Stimulated activated naive CD4-positive, alpha-beta T cell treated with Interleukin-2 at 50 U/mL for 16 hours (primary cell): ENCODE measurements around the gene YIPF6.
"Not testable (repeated sequence)": the region's sequence is repeated elsewhere in the genome, so short reads cannot be mapped to it uniquely, and the experiment has no call there.

ENCODE experiments used
- DNase-seq: peaks from one replicate; lab custom pipeline; 2025; lab: John Stamatoyannopoulos, UW

Gene YIPF6

DNA sequence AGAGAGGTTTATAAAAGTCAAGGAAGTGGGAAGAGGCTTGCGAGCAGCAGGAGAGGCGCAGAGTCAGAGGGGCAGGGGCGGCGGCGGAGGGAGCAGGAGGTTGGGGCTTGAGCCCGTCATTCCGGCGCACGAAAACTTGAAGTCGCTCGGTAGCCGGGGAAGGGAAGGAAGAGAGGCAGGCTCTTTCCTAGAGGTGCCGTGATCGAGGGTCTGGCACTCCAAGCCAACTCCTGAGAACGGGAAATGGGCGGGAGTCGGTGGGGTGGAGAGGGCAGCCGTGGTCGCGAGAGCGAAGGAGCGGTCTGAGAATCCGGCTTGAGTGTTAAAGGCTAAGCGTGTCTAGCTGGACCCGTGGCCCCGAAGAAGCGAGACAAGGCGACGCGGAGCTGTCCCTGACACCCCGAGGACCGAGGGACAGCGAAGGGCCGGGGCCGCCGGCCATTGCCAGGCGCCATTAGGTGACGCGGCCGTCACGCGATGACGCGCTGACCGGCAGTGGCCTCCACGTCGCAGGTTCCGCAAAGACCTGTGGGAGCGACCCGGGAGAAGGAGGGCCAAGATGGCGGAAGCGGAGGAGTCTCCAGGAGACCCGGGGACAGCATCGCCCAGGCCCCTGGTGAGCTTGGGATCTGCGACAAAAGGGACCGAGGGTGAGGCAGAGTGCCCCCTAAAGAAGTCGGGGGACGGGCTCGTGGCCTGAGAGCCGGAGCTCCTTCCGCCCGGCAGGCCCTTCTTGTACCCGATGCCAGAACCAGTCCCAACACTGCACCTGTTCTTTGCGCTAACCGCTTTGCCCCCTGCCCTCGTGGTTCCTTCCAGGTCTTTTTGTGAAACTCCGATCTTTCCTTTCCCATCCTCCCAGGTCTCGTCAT, at the start of gene YIPF6:
Gene YIPF6, plus strand, starts transcription at position 544 of the 872 bp plus-strand sequence. Its CDS starts 16 bp downstream, at position 560.
- DNase-seq: peak; percentile 49

- DNase-seq: no peak
These were observed 47.1 kb upstream of the YIPF6 start for GRCh38 chrX:68451720-68452119.

DNA sequence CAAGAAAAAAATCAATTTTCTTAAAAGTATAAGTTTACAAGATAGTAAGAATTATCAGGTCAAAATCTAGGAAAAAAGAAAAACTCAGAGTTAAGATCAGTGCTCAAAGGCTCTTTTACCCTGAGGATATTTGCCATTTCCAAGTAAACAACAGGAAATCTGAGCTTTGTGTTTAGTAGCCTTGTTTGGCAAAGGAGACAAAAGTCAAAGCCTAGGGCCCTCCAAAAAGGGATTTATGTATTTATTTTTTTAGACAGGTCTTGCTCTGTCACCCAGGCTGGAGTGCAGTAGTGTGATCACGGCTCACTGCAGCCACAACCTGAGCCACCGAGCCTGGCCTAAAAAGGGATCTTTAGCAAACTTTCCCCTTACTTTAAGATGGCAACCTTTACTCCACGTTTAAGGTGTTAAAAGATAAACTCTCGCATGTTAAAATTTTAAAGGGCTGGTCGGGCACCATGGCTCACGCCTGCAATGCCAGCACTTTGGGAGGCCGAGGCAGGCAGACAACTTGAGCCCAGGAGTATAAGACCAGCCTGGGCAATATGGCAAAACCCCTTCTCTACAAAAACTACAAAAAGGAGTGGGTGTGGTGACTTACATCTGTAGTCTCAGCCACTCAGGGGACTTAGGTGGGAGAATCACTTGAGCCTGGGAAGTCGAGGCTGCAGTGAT, 44.2 kb upstream of the YIPF6 start:
- no peak for DNase-seq

DNA sequence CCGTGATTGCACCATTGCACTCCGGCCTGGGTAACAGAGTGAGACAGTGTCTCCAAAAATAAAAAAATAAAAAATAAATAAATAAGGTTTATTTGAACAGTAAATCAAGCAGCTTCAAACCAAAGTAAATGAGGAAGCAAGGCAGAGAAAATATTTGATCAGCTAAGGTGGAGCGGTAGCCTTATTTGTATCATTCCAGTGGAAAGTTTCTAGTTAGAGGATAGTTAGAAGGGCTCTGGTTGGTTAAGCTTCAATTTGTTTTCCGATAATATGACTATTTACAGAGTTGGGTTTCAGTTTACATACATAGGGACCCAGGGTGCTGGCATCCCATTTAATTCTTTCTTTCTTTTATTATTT, 43.7 kb upstream of the YIPF6 start:
- no peak for DNase-seq

DNA sequence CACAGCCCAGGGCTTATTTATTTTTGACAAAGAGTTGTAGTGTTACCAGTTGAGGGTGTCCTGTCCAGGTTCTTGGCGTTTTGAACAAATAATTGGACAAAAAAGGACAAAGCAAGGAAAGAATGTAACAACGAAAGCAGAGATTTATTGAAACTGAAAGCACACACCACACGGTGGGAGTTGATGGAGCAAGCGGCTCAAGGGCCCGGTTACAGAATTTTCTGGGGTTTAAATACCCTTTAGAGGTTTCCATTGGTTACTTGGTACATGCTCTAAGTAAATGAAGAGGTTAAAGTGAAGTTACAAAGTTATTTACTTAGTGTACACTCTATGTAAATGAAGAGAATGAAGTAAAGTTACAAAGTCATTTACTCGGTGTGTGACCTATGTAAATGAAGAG, 37.8 kb upstream of the YIPF6 start:
- no peak for DNase-seq

DNA sequence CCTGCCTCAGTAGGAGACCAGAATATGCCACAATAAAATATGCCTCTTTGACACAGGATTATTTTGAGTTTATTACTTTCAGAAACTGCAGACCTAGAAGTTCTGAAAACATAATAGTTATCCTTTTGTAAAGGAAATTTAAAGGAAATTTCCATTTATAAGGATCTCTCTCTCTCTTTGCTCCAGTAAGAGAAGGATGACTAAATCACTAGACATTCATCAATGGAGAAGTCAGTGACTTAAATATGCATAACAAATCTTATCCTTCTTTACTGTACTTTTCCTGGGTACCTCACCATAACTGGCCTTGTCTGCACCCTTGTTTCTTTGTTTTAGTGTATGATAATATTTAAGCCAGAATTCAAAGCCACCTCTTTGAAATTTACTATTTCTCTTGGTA, 37.3 kb upstream of the YIPF6 start:
- no peak for DNase-seq

- DNase-seq: no peak
These were observed 36.7 kb upstream of the YIPF6 start for GRCh38 chrX:68462197-68462596.

DNA sequence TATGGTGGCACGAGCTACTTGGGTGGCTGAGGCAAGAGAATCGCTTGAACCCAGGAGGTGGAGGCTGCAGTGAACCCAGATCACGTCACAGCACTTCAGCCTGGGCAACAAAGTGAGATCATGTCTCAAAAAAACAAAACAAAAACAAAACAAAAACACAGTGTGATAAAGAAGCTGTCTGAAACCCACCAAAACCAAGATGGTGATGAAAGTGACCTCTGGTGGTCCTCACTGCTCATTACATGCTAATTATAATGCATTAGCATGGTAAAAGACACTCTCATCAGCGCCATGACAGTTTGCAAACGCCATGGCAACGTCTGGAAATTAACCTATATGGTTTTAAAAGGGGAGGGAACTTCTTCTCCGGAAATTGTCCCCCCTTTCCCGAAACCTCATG, 36.2 kb upstream of the YIPF6 start:
- DNase-seq: no peak

DNA sequence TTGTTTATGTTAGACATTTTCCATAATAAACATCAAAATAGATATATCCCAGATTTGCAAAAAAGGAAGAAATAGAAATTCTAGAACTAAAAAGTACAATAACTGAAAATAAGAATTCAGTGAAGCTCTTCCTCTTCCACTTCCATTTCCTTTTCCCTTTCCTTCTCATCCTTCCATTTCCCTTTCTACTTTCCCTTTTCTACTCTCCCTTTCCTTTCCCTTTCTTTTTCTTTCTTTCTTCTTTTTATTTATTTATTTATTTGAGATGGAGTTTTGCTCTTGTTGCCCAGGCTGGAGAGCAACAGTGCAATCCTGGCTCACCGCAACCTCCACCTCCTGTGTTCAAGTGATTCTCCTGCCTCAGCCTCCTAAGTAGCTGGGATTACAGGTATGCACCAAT, 35.0 kb upstream of the YIPF6 start:
- no peak for DNase-seq

- no peak for DNase-seq
These were observed 34.1 kb upstream of the YIPF6 start for GRCh38 chrX:68464796-68465195.

- no peak for DNase-seq
These were observed 17.9 kb upstream of the YIPF6 start for GRCh38 chrX:68480969-68481368.

GRCh38 chrX:68486198-68486597, 12.7 kb upstream of the YIPF6 start:
- DNase-seq: not testable (repeated sequence)

GRCh38 chrX:68487254-68487653, 11.6 kb upstream of the YIPF6 start:
- no peak for DNase-seq

DNA sequence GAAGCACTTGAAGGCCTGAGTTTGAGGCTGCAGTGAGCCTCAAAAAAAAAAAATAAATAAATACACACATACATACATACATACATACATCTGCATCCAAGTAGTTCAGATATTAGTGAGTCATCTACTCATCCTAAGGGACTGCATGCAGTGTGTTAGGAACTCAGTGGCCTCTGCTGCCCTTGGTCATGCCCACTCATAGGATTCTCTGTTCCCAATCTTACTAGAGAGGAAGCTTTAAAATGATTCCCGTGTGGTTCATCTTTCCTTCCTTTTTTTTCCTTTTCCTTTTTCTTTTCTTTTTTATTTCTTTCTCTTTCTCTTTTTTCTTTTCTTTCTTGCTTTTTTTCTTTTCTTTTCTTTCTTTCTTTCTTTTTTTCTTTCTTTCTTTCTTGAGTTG, 10.9 kb upstream of the YIPF6 start:
- no peak for DNase-seq

DNA sequence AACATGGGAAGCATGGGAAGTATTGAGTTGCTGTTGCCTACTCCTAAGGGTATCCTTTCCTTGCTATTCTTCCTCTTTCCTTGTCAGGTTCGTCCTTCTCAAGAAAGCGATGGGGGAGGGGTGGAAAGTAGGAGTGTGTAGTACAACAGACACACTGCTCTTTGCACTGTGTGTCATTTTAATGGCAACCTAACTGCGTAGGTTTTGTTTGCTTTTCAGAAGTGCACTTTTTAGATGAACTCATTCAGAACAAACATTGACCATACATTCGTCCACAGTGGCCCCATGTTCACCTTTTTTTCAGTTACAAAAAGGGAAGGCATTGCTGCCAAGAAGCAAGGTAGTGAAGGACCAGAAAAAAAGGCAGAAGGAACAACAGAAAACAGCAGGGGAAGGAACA, 10.2 kb upstream of the YIPF6 start:
- no peak for DNase-seq

- DNase-seq: no peak
These were observed 8.2 kb upstream of the YIPF6 start for GRCh38 chrX:68490644-68491043.

DNA sequence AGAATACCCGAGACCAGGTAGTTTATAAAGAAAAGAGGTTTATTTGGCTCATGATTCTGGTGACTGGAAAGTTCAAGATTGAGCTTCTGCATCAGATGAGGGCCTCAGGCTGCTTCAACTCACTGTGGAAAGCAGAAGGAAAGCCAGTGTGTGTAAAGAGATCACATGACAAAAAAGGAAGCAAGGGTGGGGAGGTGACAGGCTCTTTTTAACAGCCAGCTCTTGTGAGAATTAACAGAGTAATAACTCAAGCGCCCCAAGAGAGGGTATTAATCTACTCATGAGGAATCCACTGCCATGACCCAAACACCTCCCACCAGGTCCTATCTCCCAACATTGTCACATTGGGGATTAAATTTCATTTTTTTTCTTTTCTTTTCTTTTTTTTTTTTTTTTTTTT, 6.3 kb upstream of the YIPF6 start:
- DNase-seq: no peak

DNA sequence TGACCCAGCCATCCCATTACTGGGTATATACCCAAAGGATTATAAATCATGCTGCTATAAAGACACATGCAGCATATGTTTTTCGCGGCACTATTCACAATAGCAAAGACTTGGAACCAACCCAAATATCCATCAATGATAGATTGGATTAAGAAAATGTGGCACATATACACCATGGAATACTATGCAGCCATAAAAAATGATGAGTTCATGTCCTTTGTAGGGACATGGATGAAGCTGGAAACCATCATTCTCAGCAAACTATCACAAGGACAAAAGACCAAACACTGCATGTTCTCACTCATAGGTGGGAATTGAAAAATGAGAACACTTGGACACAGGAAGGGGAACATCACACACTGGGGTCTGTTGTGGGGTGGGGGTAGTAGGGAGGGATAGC, 5.1 kb upstream of the YIPF6 start:
- DNase-seq: not testable (repeated sequence)

DNA sequence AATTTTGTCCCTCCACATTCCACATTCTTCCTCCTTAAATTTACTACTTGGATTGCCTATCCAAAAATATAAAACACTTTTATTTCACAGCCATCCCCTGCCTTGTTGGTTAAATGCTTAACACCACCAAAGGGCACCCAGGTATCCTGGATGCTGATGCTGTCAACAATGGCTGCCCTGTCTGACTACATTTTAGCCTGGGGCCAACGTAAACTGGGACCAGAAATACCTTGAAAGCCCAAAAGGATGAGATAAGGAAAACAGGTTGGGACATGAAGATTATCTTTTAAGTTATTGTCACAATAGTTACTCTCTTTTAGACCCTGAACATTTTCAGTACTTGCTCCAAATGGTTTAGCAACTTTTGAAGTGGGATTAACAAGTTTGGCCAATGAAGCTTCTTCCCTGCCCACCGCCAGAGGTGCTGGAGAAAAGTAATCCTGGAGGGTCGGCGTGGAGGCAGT, 775 bp upstream of the YIPF6 start:
- no peak for DNase-seq

GRCh38 chrX:68499543-68500504, 973 bp downstream of the YIPF6 start:
- no peak for DNase-seq

GRCh38 chrX:68503836-68504636, 5.2 kb downstream of the YIPF6 start:
- peak; percentile 65 for DNase-seq
